HG03439 (cell line): Measurements from ENCODE around the gene MOV10L1.

ENCODE experiments used
- ATAC-seq: cut with Tn5 transposase; IDR thresholded peaks from one replicate; pipeline ENCODE4 v1.9.1; 2021; ENCODE audit warnings: mild to moderate bottlenecking, moderate library complexity; ENCODE audit not compliant: unreplicated experiment

Gene MOV10L1

DNA sequence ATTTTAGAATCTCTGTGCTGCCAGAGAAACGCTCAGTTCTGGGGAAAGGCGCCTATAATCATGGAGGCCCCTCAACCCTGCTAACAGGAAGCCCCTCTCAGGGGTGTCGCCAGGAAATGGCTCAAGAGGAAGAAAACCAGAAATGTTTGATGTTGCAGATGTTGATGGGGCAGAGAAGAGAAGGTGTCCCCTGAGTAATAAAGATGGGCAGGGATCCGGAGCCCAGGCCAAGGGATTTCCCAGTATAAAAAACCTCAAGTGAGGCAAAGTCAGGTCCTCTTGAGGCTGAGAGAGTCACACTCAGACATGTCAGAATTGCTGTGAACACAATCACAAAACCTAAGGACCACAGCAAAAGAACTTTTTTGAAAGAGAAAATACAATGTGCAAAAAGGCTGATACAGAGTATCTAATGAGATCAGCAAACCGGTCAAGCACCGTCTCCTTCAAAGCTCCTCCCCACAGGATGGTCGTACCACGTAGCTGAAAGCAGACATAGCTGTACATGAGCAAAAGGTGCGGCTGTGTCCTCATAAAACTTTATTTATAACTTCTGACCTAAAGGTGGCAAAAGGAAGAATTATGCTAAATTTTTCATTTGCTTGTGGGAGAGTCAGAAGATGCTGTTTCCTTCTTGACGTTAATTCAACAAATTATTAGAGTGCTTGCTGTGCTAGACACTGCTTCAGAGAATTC is 12.2 kb downstream of the MOV10L1 start:
- ATAC-seq: no peak

DNA sequence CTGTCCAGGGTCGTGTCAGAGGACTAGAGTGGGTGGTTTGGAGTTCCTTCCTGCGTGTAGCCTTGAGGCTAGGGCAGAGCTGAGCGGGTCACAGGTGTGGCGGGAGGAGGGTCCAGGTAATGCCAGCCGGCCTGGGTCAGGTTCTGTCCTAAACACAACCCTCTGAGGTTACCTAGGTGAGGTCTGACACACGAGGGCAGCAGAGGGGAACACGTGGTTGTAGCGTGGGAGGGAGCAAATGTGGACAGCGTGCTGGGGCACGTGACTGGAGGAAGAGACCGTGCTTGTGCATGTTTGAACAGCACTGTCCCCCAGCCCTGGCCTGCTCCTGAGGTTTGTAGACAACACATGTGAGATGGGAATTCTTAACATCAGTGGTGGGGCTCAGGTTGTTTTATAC is 13.1 kb downstream of the MOV10L1 start:
- no peak for ATAC-seq

DNA sequence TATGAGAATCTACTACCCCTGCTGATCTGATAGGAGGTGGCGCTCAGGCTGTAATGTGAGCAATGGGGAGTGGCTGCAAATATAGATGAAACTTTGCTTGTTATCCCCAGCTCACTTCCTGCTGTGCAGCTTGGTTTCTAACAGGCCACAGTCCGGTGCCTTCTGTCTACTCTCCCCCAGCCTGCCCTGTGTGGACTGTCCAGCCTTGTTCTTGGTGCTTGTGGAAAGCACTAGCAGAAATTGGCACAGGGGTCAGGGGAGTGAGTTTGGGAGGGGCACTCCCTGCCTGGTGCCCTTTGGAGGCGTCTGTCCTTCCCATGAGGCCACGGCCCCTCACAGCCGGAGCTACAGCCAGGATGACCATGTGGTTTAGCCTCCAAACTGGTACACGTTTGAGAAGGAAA is 14.3 kb downstream of the MOV10L1 start:
- ATAC-seq: no peak

DNA sequence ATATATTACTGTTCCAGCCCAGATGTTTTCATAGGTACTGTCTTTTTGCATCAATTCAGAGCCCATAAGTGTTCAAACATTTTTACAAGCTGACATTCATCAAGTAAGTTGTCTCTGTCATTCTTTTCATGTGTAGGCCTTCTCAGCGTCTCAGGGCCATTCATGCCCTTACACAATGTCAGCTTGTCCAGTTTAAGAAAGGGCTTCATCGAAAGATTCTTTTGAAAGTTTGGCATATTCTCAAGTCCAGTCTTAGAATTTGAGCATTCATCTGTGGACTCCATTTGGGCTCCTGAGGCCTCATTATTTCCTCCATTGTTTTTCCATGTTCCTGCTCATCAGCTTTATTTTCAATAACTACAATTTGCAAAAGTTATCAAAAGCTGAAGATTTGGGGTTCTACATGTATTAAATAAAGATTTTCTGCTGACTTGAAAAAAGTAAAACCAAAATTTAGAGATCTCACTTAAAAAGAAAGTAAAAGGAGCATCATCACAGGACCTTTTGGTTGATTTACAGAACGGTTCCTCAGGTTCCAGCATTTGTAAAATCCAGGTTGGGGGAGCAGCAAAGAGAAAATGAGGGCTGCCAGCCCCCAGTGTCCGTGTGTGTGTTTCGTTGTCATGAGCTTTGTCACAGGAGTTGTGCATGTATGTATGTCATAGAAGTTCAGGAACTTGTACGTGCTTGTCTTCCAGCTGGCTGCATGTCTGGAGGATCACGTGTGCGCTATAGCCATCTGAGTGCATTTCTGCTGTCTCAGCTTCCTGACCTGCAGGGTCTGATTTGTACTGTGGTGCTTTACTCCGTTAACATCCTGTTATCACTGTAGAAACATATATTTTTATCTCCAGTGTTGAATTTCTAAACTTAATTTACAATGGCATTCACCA is 15.6 kb downstream of the MOV10L1 start:
- no peak for ATAC-seq

DNA sequence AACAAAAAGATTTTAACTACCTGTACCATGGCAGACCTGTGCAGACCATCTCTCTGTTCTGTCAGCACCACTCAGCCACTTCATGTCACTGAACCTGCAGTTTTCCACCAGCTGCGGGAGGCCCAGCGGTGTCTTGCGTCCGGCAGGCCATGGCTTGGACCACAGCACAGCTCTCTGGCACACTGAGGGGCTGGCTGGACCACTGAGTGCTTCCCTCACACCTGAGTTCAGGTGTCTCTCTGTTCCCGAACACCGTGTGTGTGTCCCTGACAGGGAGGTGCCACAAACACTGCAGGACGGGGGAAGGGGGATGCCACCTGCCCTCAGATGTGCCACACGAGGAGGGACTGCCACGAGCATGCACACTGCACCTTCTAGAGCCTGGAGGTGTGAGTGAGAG is 17.7 kb downstream of the MOV10L1 start:
- ATAC-seq: no peak

DNA sequence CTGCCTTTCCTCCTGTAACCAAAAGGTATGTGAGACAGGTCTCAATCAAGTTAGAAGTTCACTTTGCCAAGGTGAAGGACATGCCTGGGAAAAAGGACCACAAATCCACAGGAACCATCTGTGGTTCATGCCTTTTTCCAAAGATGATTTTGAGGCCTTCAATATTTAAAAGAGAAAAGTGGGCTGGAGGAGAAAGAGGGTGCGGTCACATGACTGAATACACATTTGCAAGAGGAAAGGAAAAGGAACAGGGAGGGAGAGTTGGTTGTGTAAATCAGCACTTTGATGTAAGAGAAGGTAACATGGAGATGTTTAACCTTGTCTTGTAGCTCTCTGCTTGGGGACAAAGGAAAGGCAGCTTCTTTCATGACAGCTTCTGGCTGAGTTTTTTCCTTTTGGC is 21.2 kb downstream of the MOV10L1 start:
- no peak for ATAC-seq

DNA sequence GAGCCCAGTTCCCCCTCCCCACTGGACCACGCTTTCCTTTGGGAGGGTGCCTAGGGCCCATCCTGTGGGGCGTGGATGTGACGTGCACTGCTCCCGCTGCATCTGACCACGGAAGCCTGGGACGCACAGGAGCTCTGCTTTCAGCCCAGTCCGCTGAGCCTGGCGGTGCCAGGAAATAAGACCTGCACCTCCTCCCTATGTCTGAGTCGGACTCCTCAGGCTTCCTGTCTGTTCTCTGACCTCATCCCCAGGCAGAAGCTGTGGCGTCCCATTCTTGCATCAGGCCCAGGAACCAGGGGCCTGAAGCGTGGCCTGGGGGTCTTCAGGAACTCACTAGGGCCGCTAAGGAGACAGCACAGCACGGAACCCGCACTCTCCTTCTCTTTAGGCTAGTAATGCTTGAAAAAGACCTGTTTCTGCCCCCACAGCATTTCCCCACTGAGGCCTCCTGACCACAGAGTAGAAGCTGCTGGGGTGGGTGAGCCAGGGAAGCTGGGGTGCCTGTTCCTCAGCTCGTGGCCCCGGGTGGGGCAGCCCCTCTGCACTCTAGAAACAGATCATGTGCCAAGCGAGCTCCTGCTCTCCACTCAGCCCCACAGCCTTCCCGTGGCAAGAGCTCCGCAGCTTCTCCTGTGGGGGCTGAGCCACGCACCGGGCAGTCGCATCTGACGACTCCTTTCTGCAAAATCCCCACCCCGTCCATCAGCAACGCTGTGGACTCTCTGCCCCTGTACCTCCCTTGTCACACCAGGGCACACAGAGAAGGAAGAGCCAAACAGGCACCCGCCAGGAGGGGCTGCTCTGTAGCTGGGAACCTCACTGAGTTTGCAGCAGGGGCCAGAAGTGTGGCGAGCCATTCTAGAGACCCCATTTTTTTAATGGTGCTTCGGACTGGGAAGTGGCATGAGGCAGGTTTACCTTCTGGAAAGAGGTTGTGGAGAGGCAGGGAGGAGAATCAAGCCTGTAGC is 22.6 kb downstream of the MOV10L1 start:
- ATAC-seq: no peak

DNA sequence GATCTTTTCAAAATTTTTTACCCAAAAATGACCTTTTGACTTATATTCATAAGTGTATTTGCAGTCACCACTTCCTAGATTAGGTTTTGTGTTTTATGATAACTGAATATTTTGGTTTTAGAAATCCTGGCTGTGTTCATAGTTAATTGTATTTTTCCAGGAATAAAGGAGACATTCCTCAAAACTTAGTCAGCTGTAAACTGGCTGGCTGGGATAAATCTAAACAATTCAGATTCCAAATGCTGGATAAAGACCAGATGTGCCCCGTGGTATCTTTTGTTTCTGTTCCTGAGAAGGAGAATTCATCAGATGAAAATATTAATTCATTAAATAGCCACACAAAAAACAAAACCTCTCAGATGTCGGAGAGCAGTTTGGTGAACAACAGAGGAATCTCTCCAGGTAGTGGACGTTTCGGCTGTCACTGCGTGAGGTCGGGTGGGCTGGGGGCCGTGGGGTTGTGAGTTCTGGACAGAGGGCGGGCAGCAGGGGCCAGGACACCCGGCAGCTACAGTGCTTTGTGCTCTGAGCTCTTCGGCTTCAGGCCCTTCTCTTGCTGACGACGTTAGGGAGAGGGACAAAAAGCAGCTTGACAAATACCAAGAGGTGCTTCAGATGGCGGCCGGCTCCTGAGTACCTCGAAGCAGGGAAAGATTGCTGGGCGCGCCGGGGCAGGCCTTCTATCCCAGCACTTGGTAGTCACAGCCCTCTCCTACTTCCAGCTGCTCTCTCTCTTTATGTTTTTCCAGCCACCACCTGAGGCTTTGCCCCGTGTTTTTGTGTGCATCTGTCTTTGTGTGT is 24.6 kb downstream of the MOV10L1 start:
- no peak for ATAC-seq

DNA sequence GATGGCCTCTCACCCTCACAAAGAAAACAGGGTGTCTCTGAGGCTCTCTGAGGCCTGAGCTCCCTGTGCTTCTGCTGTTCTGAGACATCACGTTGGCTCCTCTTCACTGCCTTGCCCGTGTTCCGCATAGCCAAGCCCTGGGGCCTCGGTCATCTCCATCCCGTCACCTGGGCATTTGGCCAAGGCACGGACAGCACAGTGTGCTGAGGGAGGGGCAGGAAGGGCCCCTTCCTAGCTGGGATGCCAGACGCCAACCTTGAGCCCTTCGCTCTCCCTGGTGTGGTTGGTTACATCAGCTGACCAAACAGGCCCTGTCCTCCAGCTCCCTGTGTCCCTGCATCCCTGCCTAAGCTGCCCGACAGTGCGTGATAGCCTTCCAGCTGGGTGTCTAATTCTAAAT is 25.9 kb downstream of the MOV10L1 start:
- no peak for ATAC-seq

DNA sequence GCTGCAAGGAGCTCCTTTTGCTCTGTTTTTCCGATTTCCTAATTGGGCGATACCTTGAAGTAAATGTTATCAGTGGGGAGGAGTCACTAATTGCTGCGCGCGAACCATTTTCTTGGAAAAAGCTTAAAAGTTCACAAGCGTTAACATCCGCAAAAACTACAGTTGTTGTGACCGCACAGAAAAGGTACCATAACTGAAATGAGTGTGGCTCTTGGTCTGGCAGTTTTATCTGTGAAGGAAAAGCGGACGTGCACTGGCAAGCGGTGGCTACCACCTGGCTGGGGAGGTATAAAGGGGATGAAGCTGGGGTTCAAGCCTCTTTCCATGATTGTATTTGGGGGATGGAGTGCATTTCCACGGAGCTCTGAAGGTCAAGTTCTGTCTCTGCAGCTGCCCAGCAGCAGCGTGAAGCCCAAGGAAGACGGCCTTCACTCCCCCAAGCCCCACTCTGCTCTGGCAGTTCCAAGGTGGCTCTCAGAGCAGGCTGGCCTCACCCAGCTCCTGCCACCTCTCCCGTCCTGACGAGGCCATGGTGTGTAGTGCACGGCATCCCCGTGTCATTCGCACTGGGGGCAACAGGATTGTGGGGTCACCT is 27.5 kb downstream of the MOV10L1 start:
- ATAC-seq: no peak

DNA sequence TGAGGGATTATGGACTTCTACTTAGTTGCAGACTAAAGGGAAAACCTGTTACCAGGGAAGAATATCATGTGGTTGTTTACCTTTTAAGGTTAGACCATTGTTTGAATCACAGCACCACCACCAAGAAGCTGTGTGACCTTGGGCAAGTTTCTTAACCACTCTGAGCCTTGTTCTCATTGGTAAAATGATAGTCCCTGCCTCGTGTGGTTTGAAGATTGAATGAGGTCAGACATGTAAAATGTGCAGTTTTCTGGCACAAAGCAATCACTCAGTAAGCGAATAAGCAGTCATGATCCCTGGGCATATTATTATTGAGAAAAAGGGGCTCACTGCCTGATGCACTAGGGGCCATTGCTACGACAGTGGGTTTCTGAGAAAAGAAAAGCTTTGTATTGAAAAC is 28.3 kb downstream of the MOV10L1 start:
- no peak for ATAC-seq

DNA sequence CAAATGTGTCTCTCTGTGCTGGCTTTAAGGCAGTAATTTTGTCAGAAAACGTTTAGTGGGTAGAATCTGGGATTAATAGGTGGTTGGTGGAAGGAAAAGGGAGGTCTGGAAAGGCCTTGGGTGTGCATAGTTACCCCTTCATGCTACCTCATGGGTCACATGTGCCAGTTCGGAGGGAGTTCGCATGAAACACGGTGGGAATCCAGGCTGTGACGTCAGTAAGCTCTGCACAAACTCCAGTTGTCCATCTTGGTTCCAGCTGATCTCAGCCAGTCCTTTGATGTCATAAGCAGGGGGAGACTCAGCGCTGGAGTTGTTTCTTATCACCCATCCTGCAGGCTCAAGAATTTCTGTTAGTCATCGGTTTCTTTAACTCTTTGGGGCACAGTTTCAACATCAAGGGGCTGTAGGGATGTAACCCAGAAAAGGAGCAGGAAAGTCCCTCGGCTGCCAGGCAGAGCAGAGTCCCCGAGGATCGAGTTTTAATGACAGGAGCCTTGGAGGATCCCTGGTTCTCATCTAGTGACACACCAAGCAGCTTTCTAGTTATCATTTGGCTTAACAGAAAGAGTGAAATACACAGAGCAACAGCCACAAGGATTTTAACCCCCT is 28.9 kb downstream of the MOV10L1 start:
- ATAC-seq: no peak

DNA sequence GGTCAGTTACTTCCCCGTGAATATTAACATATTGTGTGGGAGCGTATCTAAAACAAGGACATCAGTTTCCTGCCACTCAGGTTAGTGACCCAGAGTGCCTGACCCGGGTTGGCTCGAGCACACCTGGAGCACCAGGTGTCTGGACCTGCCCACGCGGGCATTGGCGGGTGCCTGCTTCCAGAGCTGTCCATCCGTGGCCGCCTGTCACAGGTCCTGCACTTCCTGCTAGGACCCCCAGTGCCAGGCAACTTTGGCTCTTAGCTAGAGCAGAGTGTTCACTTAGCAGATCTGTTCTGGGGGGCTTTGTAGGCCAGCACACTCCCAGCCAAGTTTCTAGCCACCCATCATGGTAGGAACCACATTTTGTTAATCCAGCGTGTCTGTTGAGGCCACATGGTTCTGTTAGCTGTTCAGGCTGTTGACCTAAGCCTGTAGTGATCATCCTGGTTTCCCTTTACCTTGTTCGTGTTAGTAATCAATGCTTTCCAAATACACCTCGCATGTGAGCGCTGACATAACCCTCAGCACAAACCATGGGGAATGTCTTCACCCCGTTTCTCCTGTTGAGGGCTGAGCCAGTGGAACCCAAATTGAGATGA is 29.5 kb downstream of the MOV10L1 start:
- no peak for ATAC-seq

DNA sequence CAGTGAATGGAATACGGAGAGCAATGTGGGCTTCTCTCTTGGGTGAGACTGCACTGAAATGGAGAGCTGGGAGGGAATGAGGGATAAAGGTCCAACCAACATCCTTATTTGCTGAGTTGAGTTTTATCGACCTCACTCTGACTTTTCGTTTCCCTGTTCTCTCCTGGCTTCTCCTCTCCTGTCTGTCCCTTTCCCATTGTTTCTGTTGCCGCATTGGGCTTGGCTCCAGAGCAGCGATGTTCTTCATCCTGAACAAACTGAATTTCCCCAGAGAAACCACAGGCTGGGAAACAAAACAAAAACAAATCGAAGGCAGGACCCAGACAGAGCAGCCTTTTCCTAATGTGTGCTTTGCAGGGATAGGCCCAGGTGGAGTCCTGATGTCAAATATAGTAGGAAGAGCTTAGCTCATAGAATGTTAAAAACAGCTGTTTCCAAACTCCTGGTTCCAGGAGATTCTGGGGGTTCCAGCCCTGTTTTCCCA is 30.0 kb downstream of the MOV10L1 start:
- no peak for ATAC-seq

DNA sequence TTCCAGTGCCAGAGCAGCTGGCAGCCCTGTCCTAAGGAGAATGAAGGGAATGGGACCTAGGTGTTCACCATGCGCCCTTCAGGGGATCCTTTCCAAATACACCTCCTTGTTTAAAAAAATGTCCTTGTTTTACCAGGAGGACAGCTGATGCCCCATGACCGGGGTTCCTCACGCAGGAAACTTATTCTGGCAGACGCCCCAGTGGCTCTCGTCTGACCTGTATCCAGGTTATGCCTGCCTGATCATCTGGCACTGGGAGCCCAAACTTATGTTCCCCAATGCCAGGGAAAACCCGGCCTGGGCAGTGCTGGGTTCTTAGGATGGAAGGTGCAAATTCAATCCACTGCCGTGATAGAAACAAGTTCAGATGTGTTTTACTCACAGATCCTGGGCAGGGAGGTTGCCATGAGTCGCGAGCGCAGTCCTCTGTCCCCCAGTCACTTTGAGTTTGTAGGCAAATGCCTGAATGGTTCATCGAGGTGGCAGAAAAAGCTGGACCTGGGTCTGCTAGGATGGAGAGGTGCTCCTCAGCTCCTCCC is 31.5 kb downstream of the MOV10L1 start:
- no peak for ATAC-seq

DNA sequence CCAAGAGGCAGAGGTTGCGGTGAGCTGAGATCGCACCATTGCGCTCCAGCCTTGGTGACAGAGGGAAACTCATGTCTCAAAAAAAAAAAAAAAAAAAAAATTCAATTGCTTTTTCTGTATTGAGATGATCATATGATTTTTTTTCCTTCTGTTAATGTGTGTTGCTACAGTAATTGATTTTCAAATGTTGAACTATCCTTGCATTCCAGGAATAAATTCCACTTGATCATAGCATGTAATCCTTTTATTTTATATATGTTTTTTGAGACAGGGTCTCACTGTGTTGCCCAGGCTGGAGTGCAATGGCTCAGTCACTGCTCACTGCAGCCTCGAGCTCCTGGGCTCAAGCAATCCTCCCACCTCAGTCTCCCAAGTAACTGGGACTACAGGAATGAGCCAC is 33.3 kb downstream of the MOV10L1 start:
- no peak for ATAC-seq

DNA sequence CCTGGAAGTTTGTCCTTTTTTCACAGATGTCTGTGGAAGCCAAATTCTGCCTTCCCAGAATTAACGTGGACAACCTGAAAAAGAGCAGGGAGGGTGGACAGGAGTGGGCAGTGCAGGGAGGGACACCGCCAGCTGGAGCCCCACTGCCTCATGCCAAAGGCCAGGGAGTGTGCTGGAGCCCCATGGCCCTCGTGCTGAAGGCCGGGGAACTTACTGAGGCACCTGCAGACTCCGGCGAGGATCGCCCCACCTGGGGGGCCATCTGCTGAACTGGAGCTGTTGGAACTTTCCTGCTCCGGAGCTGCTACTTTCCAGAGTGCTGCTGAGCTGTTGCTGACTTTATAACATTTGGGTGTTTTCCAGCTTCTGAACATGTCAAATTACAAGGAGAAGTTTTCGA is 35.2 kb downstream of the MOV10L1 start:
- no peak for ATAC-seq

DNA sequence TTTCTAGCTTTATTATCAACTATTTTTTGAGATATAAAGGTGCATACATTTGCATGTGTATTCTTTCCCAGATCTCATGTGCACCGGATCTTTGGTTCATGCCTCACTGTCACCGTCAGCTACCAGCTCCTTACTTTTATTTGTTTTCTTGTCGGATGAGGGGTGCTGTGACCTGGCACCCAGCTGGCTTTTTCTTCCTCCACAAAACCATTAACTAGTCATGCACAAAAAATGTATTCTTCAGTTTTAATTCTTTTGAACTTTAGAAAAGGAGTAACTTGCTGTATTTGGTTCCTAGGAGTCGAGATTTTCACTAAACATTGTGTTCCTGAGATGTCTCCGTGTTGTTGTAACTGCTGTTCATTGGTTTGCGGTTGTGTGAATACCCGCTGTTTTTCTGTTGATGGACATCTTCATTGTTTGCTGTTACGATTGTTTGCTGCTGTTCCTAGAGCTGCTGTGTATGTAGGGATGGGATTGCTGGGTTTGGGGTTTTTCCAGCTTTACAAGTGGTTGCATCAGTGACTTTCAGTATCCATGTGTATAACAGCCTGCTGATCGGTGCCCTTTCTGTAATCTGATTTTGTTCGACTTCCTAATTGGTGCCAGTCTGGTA is 39.4 kb downstream of the MOV10L1 start:
- ATAC-seq: no peak
